Activated T-cell treated with anti-CD3 and anti-CD28 coated beads, Interleukin-2, amount 50 U/mL, for 4 hours (primary cell): Measurements from ENCODE around the gene SEMA6C. TPM values are rescaled to one million over a fixed set of nuclear protein-coding genes. Genes with fewer than 3 reads are reported as not detected.

ENCODE experiments used
- ATAC-seq, 2 donors: fragments of 200-7000 bp; cut with Tn5 transposase; one replicate each; pipeline ENCODE4 v1.10.0; 2021
- DNase-seq: peaks from one replicate; pipeline ENCODE4 v3.0.0-alpha.2; 2020
- H3K27me3 Mint-ChIP-seq: one replicate; pipeline ENCODE4 v1.8.0; 2021; ENCODE audit warnings: low read depth, mixed read lengths
- H3K36me3 Mint-ChIP-seq: one replicate; pipeline ENCODE4 v1.8.0; 2022; ENCODE audit warnings: mixed read lengths; ENCODE audit not compliant: insufficient read depth
- H3K4me1 Mint-ChIP-seq: one replicate; pipeline ENCODE4 v1.8.0; 2021; ENCODE audit warnings: low read depth, mixed read lengths
- H3K4me3 Mint-ChIP-seq: one replicate; pipeline ENCODE4 v1.8.0; 2021; ENCODE audit warnings: mild to moderate bottlenecking, moderate library complexity, mixed read lengths
- H3K9me3 Mint-ChIP-seq: one replicate; pipeline ENCODE4 v1.8.0; 2021; ENCODE audit warnings: mixed read lengths
- total RNA-seq, 3 donors: library from RNA; stranded (reverse); gene quantifications; one replicate each; pipeline ENCODE4 v1.2.1, GENCODE V29; 2021

Gene SEMA6C
- total RNA-seq, 3 donors from 2014 or later: 0.78 to 1.3 (median 0.84) TPM

DNA sequence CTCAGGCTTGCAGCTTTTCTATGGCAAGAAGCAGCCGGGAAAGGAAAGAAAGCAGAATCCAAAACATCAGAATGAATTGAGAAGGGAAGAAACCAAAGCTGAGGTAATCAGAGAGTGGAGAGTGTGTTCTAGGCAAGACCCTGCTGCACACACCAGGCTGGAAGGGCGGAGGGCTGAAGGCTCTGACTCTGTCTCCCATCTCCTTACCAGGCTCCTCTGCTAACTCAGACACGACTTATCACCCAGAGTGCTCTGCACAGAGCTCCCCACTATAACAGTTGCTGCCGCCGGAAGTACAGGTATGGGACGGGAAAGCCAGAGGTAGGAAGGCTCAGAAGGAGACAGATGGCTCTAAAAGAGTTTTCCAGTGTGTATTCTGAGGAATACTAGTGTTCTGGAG lies 20.7 kb upstream of the SEMA6C start:
- H3K4me1 Mint-ChIP-seq: peaks cover 34% of the 10 kb centered on the region
- H3K4me3 Mint-ChIP-seq: peak overlapping the region; percentile 97
- ATAC-seq: no peak
- no peak for DNase-seq
- no peaks in the 10 kb centered on the region for H3K9me3 Mint-ChIP-seq
- no peaks in the 10 kb centered on the region for H3K27me3 Mint-ChIP-seq
- peaks cover 45% of the 10 kb centered on the region for H3K36me3 Mint-ChIP-seq

DNA sequence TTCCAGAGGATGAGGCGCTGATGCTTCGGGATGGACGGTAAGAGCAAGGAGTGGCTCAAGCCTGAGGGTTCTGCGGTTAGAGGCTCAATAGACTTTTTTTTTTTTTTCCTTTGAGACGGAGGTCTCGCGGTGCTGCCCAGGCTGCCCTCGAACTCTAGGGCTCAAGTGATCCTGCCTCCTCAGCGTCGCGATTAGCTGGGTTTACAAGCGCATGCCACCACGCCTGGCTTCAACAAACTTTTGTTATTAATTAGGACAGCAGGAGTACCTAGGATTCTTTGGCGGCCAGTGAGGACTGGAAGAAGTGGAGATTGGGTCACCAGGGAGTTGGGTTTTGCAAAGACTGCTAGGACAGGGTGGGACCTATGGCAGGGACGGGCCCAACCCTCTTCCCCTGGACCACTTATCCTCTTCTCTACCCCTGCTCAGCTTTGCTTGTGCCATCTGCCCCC lies 20.1 kb upstream of the SEMA6C start:
- ATAC-seq: no peak
- Mint-ChIP-seq H3K4me1 (peaks cover 40% of the 10 kb centered on the region), H3K36me3 (peaks cover 44% of the 10 kb centered on the region)

GRCh38 chr1:151165738-151166504 lies 19.5 kb upstream of the SEMA6C start, which contains the start of the genes LYSMD1 and SCNM1:
LYSMD1 (minus strand) TSS chr1:151165902; CDS start chr1:151165258, 644 bp downstream.
SCNM1 (plus strand) TSS chr1:151166144; CDS start chr1:151166153, 9 bp downstream.
- H3K4me1 Mint-ChIP-seq: peaks cover 42% of the 10 kb centered on the region
- no peaks in the 10 kb centered on the region for H3K9me3 Mint-ChIP-seq
- peaks cover 41% of the 10 kb centered on the region for H3K36me3 Mint-ChIP-seq
- DNase-seq (peak; percentile 92), ATAC-seq (peak; percentile 97 to 98)
- H3K27me3 Mint-ChIP-seq: no peaks in the 10 kb centered on the region
- peak within 1 kb of the TSS; percentile 97 for H3K4me3 Mint-ChIP-seq

More for the DNA sequence above, 20.1 kb upstream of the SEMA6C start:
- peak overlapping the region; percentile 97 for H3K4me3 Mint-ChIP-seq
- H3K27me3 Mint-ChIP-seq: no peaks in the 10 kb centered on the region
- no peak for DNase-seq
- no peaks in the 10 kb centered on the region for H3K9me3 Mint-ChIP-seq

DNA sequence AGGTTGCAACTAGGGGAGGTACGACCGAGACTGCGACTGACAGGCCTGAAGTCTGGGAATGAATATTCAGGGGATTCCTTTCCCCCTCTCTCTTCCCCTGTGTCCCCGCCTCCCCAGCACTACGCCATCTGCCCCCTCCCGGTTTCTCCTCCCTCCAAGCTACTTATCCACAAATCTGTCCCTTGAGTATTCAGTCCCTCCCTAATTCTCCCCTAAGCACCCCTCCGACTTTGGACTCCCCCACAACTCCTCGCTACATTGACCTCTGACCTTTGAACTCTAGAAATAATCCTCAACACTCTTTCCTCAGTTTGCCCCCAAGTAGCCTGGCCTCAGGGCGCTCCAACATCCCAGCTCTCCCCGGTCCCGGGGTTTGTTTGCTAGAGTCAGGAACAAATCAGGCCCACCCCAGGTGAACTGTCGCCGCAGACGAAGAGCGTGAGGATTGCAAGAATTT lies 18.9 kb upstream of the SEMA6C start:
- Mint-ChIP-seq H3K36me3 (peaks cover 35% of the 10 kb centered on the region), H3K27me3 (no peaks in the 10 kb centered on the region), H3K4me1 (peaks cover 46% of the 10 kb centered on the region), H3K4me3 (peak overlapping the region; percentile 97), H3K9me3 (no peaks in the 10 kb centered on the region)
- DNase-seq: no peak
- peak; percentile 3 to 5 for ATAC-seq

GRCh38 chr1:151164732-151165280 lies 18.4 kb upstream of the SEMA6C start:
- DNase-seq (no peak), ATAC-seq (no peak)
- Mint-ChIP-seq H3K4me3 (peak overlapping the region; percentile 97), H3K4me1 (peaks cover 50% of the 10 kb centered on the region), H3K27me3 (no peaks in the 10 kb centered on the region), H3K9me3 (no peaks in the 10 kb centered on the region), H3K36me3 (peaks cover 33% of the 10 kb centered on the region)

GRCh38 chr1:151159373-151159772 lies 12.9 kb upstream of the SEMA6C start:
- H3K36me3 Mint-ChIP-seq: peaks cover 25% of the 10 kb centered on the region
- H3K27me3 Mint-ChIP-seq: no peaks in the 10 kb centered on the region
- H3K9me3 Mint-ChIP-seq: no peaks in the 10 kb centered on the region
- peaks cover 64% of the 10 kb centered on the region for H3K4me1 Mint-ChIP-seq
- ATAC-seq (no peak), DNase-seq (no peak)
- no peak overlapping the region for H3K4me3 Mint-ChIP-seq

GRCh38 chr1:151158751-151159251 lies 12.4 kb upstream of the SEMA6C start:
- Mint-ChIP-seq H3K36me3 (peaks cover 25% of the 10 kb centered on the region), H3K4me1 (peaks cover 60% of the 10 kb centered on the region), H3K4me3 (peak overlapping the region; percentile 99), H3K9me3 (no peaks in the 10 kb centered on the region), H3K27me3 (no peaks in the 10 kb centered on the region)
- DNase-seq (no peak), ATAC-seq (no peak)

GRCh38 chr1:151158326-151158725 lies 11.9 kb upstream of the SEMA6C start:
- H3K4me1 Mint-ChIP-seq: peaks cover 60% of the 10 kb centered on the region
- H3K27me3 Mint-ChIP-seq: no peaks in the 10 kb centered on the region
- peak overlapping the region; percentile 99 for H3K4me3 Mint-ChIP-seq
- peaks cover 25% of the 10 kb centered on the region for H3K36me3 Mint-ChIP-seq
- no peaks in the 10 kb centered on the region for H3K9me3 Mint-ChIP-seq
- peak; percentile 16 to 20 for ATAC-seq
- DNase-seq: peak; percentile 48

DNA sequence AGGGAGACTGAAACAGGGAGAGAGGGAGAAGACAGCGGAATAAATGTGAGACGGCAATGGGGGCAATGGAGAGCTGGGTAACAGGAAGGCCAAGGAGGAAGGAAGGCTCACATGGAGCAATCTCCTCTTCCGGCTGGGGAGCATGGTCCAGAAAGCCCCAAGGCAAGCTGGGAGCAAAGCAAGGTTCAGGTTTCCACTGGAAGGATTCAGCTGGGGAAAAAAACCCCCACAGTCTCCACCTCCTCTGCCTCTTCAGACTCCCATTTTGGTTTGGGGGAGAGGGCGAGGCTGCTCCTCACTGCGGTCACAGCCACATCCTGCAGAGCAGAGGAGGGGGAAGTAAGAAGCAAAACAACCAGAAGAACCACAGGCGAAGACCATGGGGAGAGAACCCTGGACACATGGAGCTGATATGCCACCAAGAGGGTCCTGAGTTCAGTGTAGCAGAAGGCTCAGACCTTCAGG lies 10.7 kb upstream of the SEMA6C start:
- H3K4me1 Mint-ChIP-seq: peaks cover 52% of the 10 kb centered on the region
- no peaks in the 10 kb centered on the region for H3K27me3 Mint-ChIP-seq
- H3K9me3 Mint-ChIP-seq: no peaks in the 10 kb centered on the region
- peak; percentile 49 to 51 for ATAC-seq
- peak overlapping the region; percentile 99 for H3K4me3 Mint-ChIP-seq
- no peak for DNase-seq
- peaks cover 22% of the 10 kb centered on the region for H3K36me3 Mint-ChIP-seq

GRCh38 chr1:151156515-151156819 lies 10.0 kb upstream of the SEMA6C start, which contains the start of gene TNFAIP8L2:
TNFAIP8L2 (plus strand) TSS chr1:151156649; CDS start chr1:151158698, 2,049 bp downstream.
- peak; percentile 65 for DNase-seq
- ATAC-seq: peak; percentile 88 to 89
- H3K36me3 Mint-ChIP-seq: peaks cover 21% of the 10 kb centered on the region
- no peaks in the 10 kb centered on the region for H3K27me3 Mint-ChIP-seq
- H3K4me3 Mint-ChIP-seq: peak within 1 kb of the TSS; percentile 99
- H3K9me3 Mint-ChIP-seq: no peaks in the 10 kb centered on the region
- H3K4me1 Mint-ChIP-seq: peaks cover 45% of the 10 kb centered on the region

- H3K27me3 Mint-ChIP-seq: no peaks in the 10 kb centered on the region
- DNase-seq (no peak), ATAC-seq (no peak)
- H3K4me3 Mint-ChIP-seq: peak overlapping the region; percentile 85
- H3K36me3 Mint-ChIP-seq: no peaks in the 10 kb centered on the region
- H3K4me1 Mint-ChIP-seq: peaks cover 11% of the 10 kb centered on the region
- H3K9me3 Mint-ChIP-seq: no peaks in the 10 kb centered on the region
Measured at GRCh38 chr1:151147665-151148064, 1.2 kb upstream of the SEMA6C start.

- Mint-ChIP-seq H3K9me3 (no peaks in the 10 kb centered on the region), H3K36me3 (no peaks in the 10 kb centered on the region), H3K27me3 (no peaks in the 10 kb centered on the region), H3K4me3 (peak overlapping the region; percentile 85), H3K4me1 (peaks cover 11% of the 10 kb centered on the region)
- DNase-seq: no peak
- no peak for ATAC-seq
Measured at GRCh38 chr1:151147132-151147503, 687 bp upstream of the SEMA6C start.

GRCh38 chr1:151146072-151146411 lies 389 bp downstream of the SEMA6C start:
- no peaks in the 10 kb centered on the region for H3K27me3 Mint-ChIP-seq
- DNase-seq (no peak), ATAC-seq (peak; percentile 4 to 11)
- H3K4me1 Mint-ChIP-seq: peaks cover 11% of the 10 kb centered on the region
- H3K9me3 Mint-ChIP-seq: no peaks in the 10 kb centered on the region
- no peaks in the 10 kb centered on the region for H3K36me3 Mint-ChIP-seq
- H3K4me3 Mint-ChIP-seq: peak overlapping the region; percentile 85

GRCh38 chr1:151145304-151146071 lies 943 bp downstream of the SEMA6C start:
- no peaks in the 10 kb centered on the region for H3K27me3 Mint-ChIP-seq
- H3K36me3 Mint-ChIP-seq: no peaks in the 10 kb centered on the region
- H3K4me1 Mint-ChIP-seq: peaks cover 11% of the 10 kb centered on the region
- no peaks in the 10 kb centered on the region for H3K9me3 Mint-ChIP-seq
- peak; percentile 19 to 29 for ATAC-seq
- no peak for DNase-seq
- H3K4me3 Mint-ChIP-seq: peak overlapping the region; percentile 85
